ENCODE data around the gene JADE3.

Gene JADE3

GRCh38 chrX:47061238-47061919 is 149.2 kb downstream of the JADE3 start:
- no peak overlapping the region for H2BK12ac ChIP-seq (ENCODE audit: low read length)
- no peak overlapping the region for H3K18ac ChIP-seq (ENCODE audit: low read length)
- no peaks in the 10 kb centered on the region for H3K79me2 ChIP-seq (ENCODE audit: control insufficient read depth, insufficient read depth, low read length, poor library complexity)
- DNase-seq: no peak
- H3K4ac ChIP-seq (ENCODE audit: low read depth, low read length): no peak overlapping the region
- no peak overlapping the region for H3K23ac ChIP-seq (ENCODE audit: low read length)
- H3K36me3 ChIP-seq (ENCODE audit: control insufficient read depth in 1 of 2, insufficient read depth in 2 of 2, low read length in 2 of 2): peaks cover 16 to 17% of the 10 kb centered on the region in 2 experiments
- no peaks in the 10 kb centered on the region for H3K27me3 ChIP-seq (ENCODE audit: insufficient read depth, low read length)
- H2AK5ac ChIP-seq (ENCODE audit: low read length): no peak overlapping the region
- H4K91ac ChIP-seq (ENCODE audit: low read depth, low read length): no peak overlapping the region
- H3K14ac ChIP-seq (ENCODE audit: low read length): no peak overlapping the region
- no peak overlapping the region for H3K27ac ChIP-seq (ENCODE audit: low read depth, low read length)
- H3K9ac ChIP-seq (ENCODE audit: low read length): no peak overlapping the region
- no CpG with 5 or more reads among the region's 2 CpGs for WGBS (ENCODE audit: extremely low coverage, insufficient coverage, insufficient read length)
- H4K8ac ChIP-seq (ENCODE audit: low read depth, low read length): no peak overlapping the region
- no peaks in the 10 kb centered on the region for H3K9me3 ChIP-seq (ENCODE audit: insufficient read depth, low read depth, low read length)
- H2AFZ ChIP-seq (ENCODE audit: insufficient read depth, low read length, poor library complexity): no peak overlapping the region
- no peak overlapping the region for H2BK120ac ChIP-seq (ENCODE audit: insufficient read depth, low read length, poor library complexity)
- H4K12ac ChIP-seq (ENCODE audit: low read depth, low read length): no peak overlapping the region
- peaks cover 0 to 2% of the 10 kb centered on the region in 2 experiments for H3K4me1 ChIP-seq (ENCODE audit: control insufficient read depth in 1 of 2, insufficient read depth in 2 of 2, low read length in 2 of 2)
- H3K4me3 ChIP-seq (ENCODE audit: low read depth, low read length): no peak overlapping the region
- no peak overlapping the region for H2BK5ac ChIP-seq (ENCODE audit: low read depth, low read length, poor library complexity)
- no peaks in the 10 kb centered on the region for H3K79me1 ChIP-seq (ENCODE audit: low read length)
- no peak overlapping the region for H3K4me2 ChIP-seq (ENCODE audit: low read length)

GRCh38 chrX:47063179-47063578 is 151.0 kb downstream of the JADE3 start:
- H3K79me2 ChIP-seq (ENCODE audit: control insufficient read depth, insufficient read depth, low read length, poor library complexity): no peaks in the 10 kb centered on the region

GRCh38 chrX:47068214-47068613 is 156.0 kb downstream of the JADE3 start:
- Histone ChIP-seq H3K79me1 (ENCODE audit: low read length) (no peaks in the 10 kb centered on the region), H2AFZ (ENCODE audit: insufficient read depth, low read length, poor library complexity) (no peak overlapping the region), H2BK12ac (ENCODE audit: low read length) (no peak overlapping the region), H3K4me2 (ENCODE audit: low read length) (no peak overlapping the region), H3K18ac (ENCODE audit: low read length) (no peak overlapping the region), H3K23ac (ENCODE audit: low read length) (no peak overlapping the region), H4K8ac (ENCODE audit: low read depth, low read length) (no peak overlapping the region), H4K12ac (ENCODE audit: low read depth, low read length) (no peak overlapping the region), H2BK5ac (ENCODE audit: low read depth, low read length, poor library complexity) (no peak overlapping the region), H3K79me2 (ENCODE audit: control insufficient read depth, insufficient read depth, low read length, poor library complexity) (no peaks in the 10 kb centered on the region), H3K36me3 (ENCODE audit: control insufficient read depth in 1 of 2, insufficient read depth in 2 of 2, low read length in 2 of 2) (peaks cover 0 to 2% of the 10 kb centered on the region in 2 experiments), H3K9ac (ENCODE audit: low read length) (no peak overlapping the region), H3K27me3 (ENCODE audit: insufficient read depth, low read length) (no peaks in the 10 kb centered on the region), H3K9me3 (ENCODE audit: insufficient read depth, low read depth, low read length) (no peaks in the 10 kb centered on the region), H3K4ac (ENCODE audit: low read depth, low read length) (no peak overlapping the region), H4K91ac (ENCODE audit: low read depth, low read length) (no peak overlapping the region), H3K4me1 (ENCODE audit: control insufficient read depth in 1 of 2, insufficient read depth in 2 of 2, low read length in 2 of 2) (peaks cover 0 to 2% of the 10 kb centered on the region in 2 experiments), H2BK120ac (ENCODE audit: insufficient read depth, low read length, poor library complexity) (no peak overlapping the region), H3K27ac (ENCODE audit: low read depth, low read length) (no peak overlapping the region), H3K14ac (ENCODE audit: low read length) (no peak overlapping the region), H3K4me3 (ENCODE audit: low read depth, low read length) (no peak overlapping the region), H2AK5ac (ENCODE audit: low read length) (no peak overlapping the region)
- WGBS (ENCODE audit: extremely low coverage, insufficient coverage, insufficient read length): no CpG with 5 or more reads among the region's 3 CpGs
- peak in 1 of 2 donors; percentile 6 for DNase-seq

More at GRCh38 chrX:47063179-47063578, 151.0 kb downstream of the JADE3 start:
- Histone ChIP-seq H3K14ac (ENCODE audit: low read length) (no peak overlapping the region), H3K18ac (ENCODE audit: low read length) (no peak overlapping the region), H2AFZ (ENCODE audit: insufficient read depth, low read length, poor library complexity) (no peak overlapping the region), H3K27me3 (ENCODE audit: insufficient read depth, low read length) (no peaks in the 10 kb centered on the region), H2AK5ac (ENCODE audit: low read length) (no peak overlapping the region), H3K79me1 (ENCODE audit: low read length) (no peaks in the 10 kb centered on the region), H3K4ac (ENCODE audit: low read depth, low read length) (no peak overlapping the region), H3K4me1 (ENCODE audit: control insufficient read depth in 1 of 2, insufficient read depth in 2 of 2, low read length in 2 of 2) (peaks cover 0 to 2% of the 10 kb centered on the region in 2 experiments), H3K4me2 (ENCODE audit: low read length) (no peak overlapping the region), H4K8ac (ENCODE audit: low read depth, low read length) (no peak overlapping the region), H3K36me3 (ENCODE audit: control insufficient read depth in 1 of 2, insufficient read depth in 2 of 2, low read length in 2 of 2) (peaks cover 6 to 10% of the 10 kb centered on the region in 2 experiments), H3K27ac (ENCODE audit: low read depth, low read length) (no peak overlapping the region), H2BK12ac (ENCODE audit: low read length) (no peak overlapping the region), H3K23ac (ENCODE audit: low read length) (no peak overlapping the region), H3K9ac (ENCODE audit: low read length) (no peak overlapping the region), H3K9me3 (ENCODE audit: insufficient read depth, low read depth, low read length) (no peaks in the 10 kb centered on the region), H4K12ac (ENCODE audit: low read depth, low read length) (no peak overlapping the region), H2BK120ac (ENCODE audit: insufficient read depth, low read length, poor library complexity) (no peak overlapping the region), H4K91ac (ENCODE audit: low read depth, low read length) (no peak overlapping the region), H2BK5ac (ENCODE audit: low read depth, low read length, poor library complexity) (no peak overlapping the region), H3K4me3 (ENCODE audit: low read depth, low read length) (no peak overlapping the region)
- WGBS (ENCODE audit: extremely low coverage, insufficient coverage, insufficient read length): no CpG with 5 or more reads among the region's 2 CpGs
- no peak for DNase-seq

- H3K18ac ChIP-seq (ENCODE audit: low read length): no peak overlapping the region
- H2BK12ac ChIP-seq (ENCODE audit: low read length): no peak overlapping the region
- H3K79me1 ChIP-seq (ENCODE audit: low read length): no peaks in the 10 kb centered on the region
- no peak overlapping the region for H2AFZ ChIP-seq (ENCODE audit: insufficient read depth, low read length, poor library complexity)
- DNase-seq: no peak
- no peak overlapping the region for H2BK5ac ChIP-seq (ENCODE audit: low read depth, low read length, poor library complexity)
- H3K4ac ChIP-seq (ENCODE audit: low read depth, low read length): no peak overlapping the region
- H3K9me3 ChIP-seq (ENCODE audit: insufficient read depth, low read depth, low read length): no peaks in the 10 kb centered on the region
- no peak overlapping the region for H4K91ac ChIP-seq (ENCODE audit: low read depth, low read length)
- H2AK5ac ChIP-seq (ENCODE audit: low read length): no peak overlapping the region
- H3K4me2 ChIP-seq (ENCODE audit: low read length): no peak overlapping the region
- H3K9ac ChIP-seq (ENCODE audit: low read length): no peak overlapping the region
- no peaks in the 10 kb centered on the region for H3K79me2 ChIP-seq (ENCODE audit: control insufficient read depth, insufficient read depth, low read length, poor library complexity)
- H3K27ac ChIP-seq (ENCODE audit: low read depth, low read length): no peak overlapping the region
- no peak overlapping the region for H4K8ac ChIP-seq (ENCODE audit: low read depth, low read length)
- H3K4me1 ChIP-seq (ENCODE audit: control insufficient read depth in 1 of 2, insufficient read depth in 2 of 2, low read length in 2 of 2): peaks cover 0 to 2% of the 10 kb centered on the region in 2 experiments
- H3K14ac ChIP-seq (ENCODE audit: low read length): no peak overlapping the region
- peaks cover 0 to 2% of the 10 kb centered on the region in 2 experiments for H3K36me3 ChIP-seq (ENCODE audit: control insufficient read depth in 1 of 2, insufficient read depth in 2 of 2, low read length in 2 of 2)
- no peak overlapping the region for H3K4me3 ChIP-seq (ENCODE audit: low read depth, low read length)
- no peak overlapping the region for H2BK120ac ChIP-seq (ENCODE audit: insufficient read depth, low read length, poor library complexity)
- H4K12ac ChIP-seq (ENCODE audit: low read depth, low read length): no peak overlapping the region
- H3K23ac ChIP-seq (ENCODE audit: low read length): no peak overlapping the region
- H3K27me3 ChIP-seq (ENCODE audit: insufficient read depth, low read length): no peaks in the 10 kb centered on the region
Measured at GRCh38 chrX:47068720-47069119, 156.5 kb downstream of the JADE3 start.
